DOHH2 (cell line): ENCODE results near the gene RSPO4.
A peak's percentile ranks its signal among the peaks of the same experiment; 100 is the strongest.

Experiments used
- H3F3A ChIP-seq: fragments of 200-600 bp; sonication (generic), shearing (Covaris generic); 2 replicates; pipeline ENCODE4 v1.6.0; 2016; ENCODE audit warnings: antibody characterized with exemption, mild to moderate bottlenecking; ENCODE audit not compliant: control insufficient read depth, insufficient read depth
- H3K27ac ChIP-seq: fragments of 200-600 bp; sonication (generic); 2 replicates; pipeline ENCODE4 v1.5.1; 2014; ENCODE audit warnings: low read depth, mild to moderate bottlenecking, low read length, moderate library complexity
- H3K27me3 ChIP-seq: fragments of 200-600 bp; sonication (generic); 2 replicates; pipeline ENCODE4 v1.6.1; 2014; ENCODE audit warnings: mild to moderate bottlenecking, low read length, mixed read lengths; ENCODE audit not compliant: control insufficient read depth
- H3K36me3 ChIP-seq: fragments of 200-600 bp; sonication (generic); 2 replicates; pipeline ENCODE4 v1.6.1; 2014; ENCODE audit warnings: mild to moderate bottlenecking, low read length, moderate library complexity, mixed read lengths; ENCODE audit not compliant: control insufficient read depth
- H3K4me1 ChIP-seq: fragments of 200-600 bp; sonication (generic); 2 replicates; pipeline ENCODE4 v1.6.1; 2014; ENCODE audit warnings: mild to moderate bottlenecking, low read length, mixed read lengths; ENCODE audit not compliant: control insufficient read depth
- H3K4me2 ChIP-seq: fragments of 200-600 bp; sonication (generic); 2 replicates; pipeline ENCODE4 v1.6.0; 2014; ENCODE audit warnings: mild to moderate bottlenecking, low read length, moderate library complexity
- H3K4me3 ChIP-seq: fragments of 200-600 bp; sonication (generic); 2 replicates; pipeline ENCODE4 v1.5.1; 2014; ENCODE audit warnings: mild to moderate bottlenecking, low read length, mixed read lengths
- H3K79me2 ChIP-seq: fragments of 200-600 bp; sonication (generic); 2 replicates; pipeline ENCODE4 v1.6.1; 2014; ENCODE audit warnings: mild to moderate bottlenecking, low read length, mixed read lengths; ENCODE audit not compliant: control insufficient read depth
- H3K9me2 ChIP-seq: fragments of 200-600 bp; sonication (generic); replicated peaks from 2 replicates; pipeline ENCODE4 v1.6.1; 2014; ENCODE audit warnings: mild to moderate bottlenecking, low read length, mixed read lengths; ENCODE audit not compliant: control insufficient read depth
- H3K9me3 ChIP-seq: fragments of 200-600 bp; sonication (generic); 2 replicates; pipeline ENCODE4 v1.6.1; 2014; ENCODE audit warnings: antibody characterized with exemption, low read length, mixed read lengths; ENCODE audit not compliant: control insufficient read depth, insufficient read depth
- H4K20me1 ChIP-seq: fragments of 200-600 bp; sonication (generic); 2 replicates; pipeline ENCODE4 v1.6.0; 2014; ENCODE audit warnings: low read depth, mild to moderate bottlenecking, antibody characterized with exemption, low read length, moderate library complexity; ENCODE audit not compliant: control insufficient read depth, insufficient read depth
- EZH2phosphoT487 ChIP-seq: fragments of 200-600 bp; sonication (generic); IDR thresholded peaks from 2 replicates; pipeline ENCODE4 v1.6.1; 2017; ENCODE audit warnings: borderline replicate concordance, mild to moderate bottlenecking, antibody characterized with exemption, low read length, moderate library complexity, mixed read lengths
- TF ChIP-seq, protein P1 (sequence below): fragments of 200-600 bp; sonication (generic); IDR thresholded peaks from one replicate; pipeline ENCODE4 v1.5.1; 2014; ENCODE audit warnings: antibody characterized with exemption, mild to moderate bottlenecking, low read depth, low read length; ENCODE audit not compliant: poor library complexity, severe bottlenecking

The RSPO4 gene

DNA sequence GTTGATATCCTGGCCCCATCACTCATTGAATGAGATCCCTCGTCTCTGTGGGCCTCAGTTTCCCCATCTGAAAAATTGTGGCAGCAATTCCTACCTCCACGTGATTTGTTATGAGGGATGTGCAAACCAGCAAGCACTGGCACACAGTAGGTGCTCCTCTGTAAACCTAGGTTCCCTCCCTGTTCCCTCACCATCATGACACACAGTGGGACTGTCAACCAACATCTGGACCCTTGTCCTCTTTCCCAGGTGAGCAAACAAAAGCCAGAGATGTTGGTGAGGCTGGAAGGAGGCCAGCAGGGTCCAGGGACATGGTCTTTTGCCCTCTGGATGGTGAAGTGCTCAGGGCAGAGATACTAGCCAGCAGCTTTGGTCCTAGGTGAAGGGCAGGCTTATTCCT is 26.1 kb downstream of the RSPO4 start:
- Histone ChIP-seq H3K36me3 (no peaks in the 10 kb centered on the region), H3K4me2 (no peak overlapping the region), H3K9me2 (no peaks in the 10 kb centered on the region), H3F3A (no peaks in the 10 kb centered on the region), H3K4me3 (no peak overlapping the region), H3K79me2 (no peaks in the 10 kb centered on the region), H4K20me1 (no peaks in the 10 kb centered on the region), H3K27ac (no peak overlapping the region), H3K4me1 (peaks cover 4% of the 10 kb centered on the region), H3K27me3 (no peaks in the 10 kb centered on the region), H3K9me3 (no peaks in the 10 kb centered on the region)
- TF ChIP-seq, protein P1, sequence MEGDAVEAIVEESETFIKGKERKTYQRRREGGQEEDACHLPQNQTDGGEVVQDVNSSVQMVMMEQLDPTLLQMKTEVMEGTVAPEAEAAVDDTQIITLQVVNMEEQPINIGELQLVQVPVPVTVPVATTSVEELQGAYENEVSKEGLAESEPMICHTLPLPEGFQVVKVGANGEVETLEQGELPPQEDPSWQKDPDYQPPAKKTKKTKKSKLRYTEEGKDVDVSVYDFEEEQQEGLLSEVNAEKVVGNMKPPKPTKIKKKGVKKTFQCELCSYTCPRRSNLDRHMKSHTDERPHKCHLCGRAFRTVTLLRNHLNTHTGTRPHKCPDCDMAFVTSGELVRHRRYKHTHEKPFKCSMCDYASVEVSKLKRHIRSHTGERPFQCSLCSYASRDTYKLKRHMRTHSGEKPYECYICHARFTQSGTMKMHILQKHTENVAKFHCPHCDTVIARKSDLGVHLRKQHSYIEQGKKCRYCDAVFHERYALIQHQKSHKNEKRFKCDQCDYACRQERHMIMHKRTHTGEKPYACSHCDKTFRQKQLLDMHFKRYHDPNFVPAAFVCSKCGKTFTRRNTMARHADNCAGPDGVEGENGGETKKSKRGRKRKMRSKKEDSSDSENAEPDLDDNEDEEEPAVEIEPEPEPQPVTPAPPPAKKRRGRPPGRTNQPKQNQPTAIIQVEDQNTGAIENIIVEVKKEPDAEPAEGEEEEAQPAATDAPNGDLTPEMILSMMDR: no peak
- no peak for TF ChIP-seq EZH2phosphoT487

DNA sequence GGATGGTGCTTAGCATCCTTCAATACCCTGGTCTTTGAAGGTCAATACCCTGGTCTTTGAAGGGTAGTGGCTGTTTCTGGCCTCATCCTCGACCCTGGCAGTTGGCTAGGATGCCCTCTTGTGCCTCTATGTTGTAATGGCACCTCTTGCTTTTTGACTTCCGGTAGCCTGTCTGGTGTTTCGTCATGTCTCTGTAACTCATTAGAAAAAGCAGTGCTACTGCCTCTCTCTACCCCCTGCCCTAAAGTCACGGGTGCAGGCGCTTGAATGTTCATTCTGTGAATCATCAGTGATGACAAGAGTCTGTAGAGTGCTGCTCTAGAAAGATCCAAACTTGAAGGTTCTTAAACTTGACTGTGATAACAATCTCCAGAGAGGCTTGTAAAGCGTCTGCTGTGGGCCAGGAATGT is 28.3 kb downstream of the RSPO4 start:
- H3K4me2 ChIP-seq: no peak overlapping the region
- no peaks in the 10 kb centered on the region for H3K9me2 ChIP-seq
- no peaks in the 10 kb centered on the region for H3F3A ChIP-seq
- TF ChIP-seq, protein P1: peak; percentile 69
- no peak for TF ChIP-seq EZH2phosphoT487
- peaks cover 4% of the 10 kb centered on the region for H3K4me1 ChIP-seq
- no peaks in the 10 kb centered on the region for H3K79me2 ChIP-seq
- no peaks in the 10 kb centered on the region for H3K27me3 ChIP-seq
- no peaks in the 10 kb centered on the region for H3K36me3 ChIP-seq
- H4K20me1 ChIP-seq: no peaks in the 10 kb centered on the region
- H3K4me3 ChIP-seq: no peak overlapping the region
- H3K9me3 ChIP-seq: no peaks in the 10 kb centered on the region
- H3K27ac ChIP-seq: no peak overlapping the region

DNA sequence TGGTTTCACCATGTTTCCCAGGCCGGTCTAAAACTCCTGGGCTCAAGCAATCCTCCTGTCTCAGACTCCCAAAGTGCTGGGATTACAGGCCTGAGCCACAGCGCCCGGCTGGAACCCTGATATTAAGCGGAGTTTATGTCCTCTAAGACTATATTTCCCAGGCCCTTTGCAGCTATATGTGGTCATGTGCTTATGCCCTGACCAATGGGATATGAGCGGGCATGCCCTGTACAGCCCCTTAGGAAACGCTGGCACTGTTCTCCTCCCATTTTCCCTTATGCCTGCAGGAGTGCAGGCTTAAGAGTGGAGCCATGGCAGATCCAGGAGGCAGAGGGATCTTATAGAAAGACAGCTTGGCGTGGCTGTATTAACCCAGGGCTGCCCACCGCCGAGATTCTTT is 29.9 kb downstream of the RSPO4 start:
- H3K36me3 ChIP-seq: no peaks in the 10 kb centered on the region
- no peak overlapping the region for H3K4me2 ChIP-seq
- H3K9me3 ChIP-seq: no peaks in the 10 kb centered on the region
- H4K20me1 ChIP-seq: no peaks in the 10 kb centered on the region
- TF ChIP-seq, protein P1: no peak
- H3K9me2 ChIP-seq: no peaks in the 10 kb centered on the region
- H3K79me2 ChIP-seq: no peaks in the 10 kb centered on the region
- H3K4me3 ChIP-seq: no peak overlapping the region
- H3K27me3 ChIP-seq: no peaks in the 10 kb centered on the region
- no peak overlapping the region for H3K27ac ChIP-seq
- no peaks in the 10 kb centered on the region for H3F3A ChIP-seq
- peaks cover 4% of the 10 kb centered on the region for H3K4me1 ChIP-seq

DNA sequence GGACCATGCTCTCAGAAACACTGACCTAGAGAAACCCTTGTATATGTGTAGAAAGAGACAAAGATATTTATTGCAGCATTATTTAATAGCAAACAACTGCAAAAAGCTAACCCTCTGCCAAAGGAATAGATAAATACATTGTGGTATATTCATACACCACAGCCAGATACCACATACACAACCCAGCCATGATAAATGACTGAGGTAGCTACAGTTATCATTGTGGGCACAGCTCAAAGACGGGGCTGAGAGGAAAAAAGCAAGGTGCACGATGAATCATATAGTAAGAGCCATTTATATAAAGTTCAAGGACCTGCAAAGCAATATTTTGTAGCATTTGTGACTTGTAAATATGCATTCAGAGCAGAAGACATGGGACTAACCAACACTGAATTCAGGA is 30.8 kb downstream of the RSPO4 start:
- Histone ChIP-seq H3K27ac (no peak overlapping the region), H3K4me1 (peaks cover 4% of the 10 kb centered on the region), H3K79me2 (no peaks in the 10 kb centered on the region), H3F3A (no peaks in the 10 kb centered on the region), H3K36me3 (no peaks in the 10 kb centered on the region), H3K9me3 (no peaks in the 10 kb centered on the region), H4K20me1 (no peaks in the 10 kb centered on the region), H3K4me3 (no peak overlapping the region), H3K4me2 (no peak overlapping the region), H3K9me2 (no peaks in the 10 kb centered on the region), H3K27me3 (no peaks in the 10 kb centered on the region)
- no peak for TF ChIP-seq EZH2phosphoT487
- TF ChIP-seq, protein P1: no peak
